GM10266 (cell line): ENCODE data around the gene MEX3C.

Source experiments
- DNase-seq: peaks from one replicate; pipeline ENCODE4 v3.0.0; 2012; ENCODE audit errors: extremely low spot score
- TF ChIP-seq, protein P1 (sequence below): IDR thresholded peaks from 2 replicates; pipeline ENCODE4 v1.5.1; 2012; ENCODE audit warnings: mild to moderate bottlenecking, low read depth; ENCODE audit not compliant: control insufficient read depth, insufficient read depth; ENCODE audit errors: missing control alignments

MEX3C gene

DNA sequence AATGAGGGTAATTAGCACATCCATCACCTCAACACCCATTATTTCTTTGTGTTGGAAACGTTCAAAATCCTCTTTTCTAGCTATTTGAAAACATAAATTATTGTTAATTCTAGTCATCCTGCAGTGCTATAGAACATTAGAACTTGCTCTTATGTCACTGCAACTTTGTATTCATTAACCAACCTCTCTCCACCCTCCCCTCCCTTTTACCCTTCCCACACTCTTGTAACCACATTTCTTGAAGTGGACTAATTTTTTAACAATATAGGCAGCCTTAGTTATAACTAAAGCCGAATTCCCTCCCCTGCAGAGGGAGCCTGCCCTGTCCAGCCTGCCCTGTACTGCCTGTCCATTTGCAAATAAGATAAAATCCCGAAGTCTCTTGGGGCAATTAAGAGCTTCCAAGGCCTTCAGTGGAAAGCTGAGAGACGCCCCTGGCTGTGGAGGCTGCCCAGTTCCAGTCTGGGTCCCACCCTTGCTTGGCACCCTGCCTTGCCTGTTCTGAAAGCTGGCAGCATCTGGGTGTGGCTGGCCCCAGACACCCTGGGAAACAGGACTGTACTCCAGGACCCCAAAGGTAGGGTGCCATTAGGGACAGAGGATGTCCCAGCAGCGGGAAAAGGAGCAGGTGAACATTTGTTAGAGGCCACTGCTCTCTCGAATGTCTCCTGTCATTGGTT lies 65.1 kb downstream of the MEX3C start:
- DNase-seq: no peak
- TF ChIP-seq, protein P1, sequence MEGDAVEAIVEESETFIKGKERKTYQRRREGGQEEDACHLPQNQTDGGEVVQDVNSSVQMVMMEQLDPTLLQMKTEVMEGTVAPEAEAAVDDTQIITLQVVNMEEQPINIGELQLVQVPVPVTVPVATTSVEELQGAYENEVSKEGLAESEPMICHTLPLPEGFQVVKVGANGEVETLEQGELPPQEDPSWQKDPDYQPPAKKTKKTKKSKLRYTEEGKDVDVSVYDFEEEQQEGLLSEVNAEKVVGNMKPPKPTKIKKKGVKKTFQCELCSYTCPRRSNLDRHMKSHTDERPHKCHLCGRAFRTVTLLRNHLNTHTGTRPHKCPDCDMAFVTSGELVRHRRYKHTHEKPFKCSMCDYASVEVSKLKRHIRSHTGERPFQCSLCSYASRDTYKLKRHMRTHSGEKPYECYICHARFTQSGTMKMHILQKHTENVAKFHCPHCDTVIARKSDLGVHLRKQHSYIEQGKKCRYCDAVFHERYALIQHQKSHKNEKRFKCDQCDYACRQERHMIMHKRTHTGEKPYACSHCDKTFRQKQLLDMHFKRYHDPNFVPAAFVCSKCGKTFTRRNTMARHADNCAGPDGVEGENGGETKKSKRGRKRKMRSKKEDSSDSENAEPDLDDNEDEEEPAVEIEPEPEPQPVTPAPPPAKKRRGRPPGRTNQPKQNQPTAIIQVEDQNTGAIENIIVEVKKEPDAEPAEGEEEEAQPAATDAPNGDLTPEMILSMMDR: no peak

DNA sequence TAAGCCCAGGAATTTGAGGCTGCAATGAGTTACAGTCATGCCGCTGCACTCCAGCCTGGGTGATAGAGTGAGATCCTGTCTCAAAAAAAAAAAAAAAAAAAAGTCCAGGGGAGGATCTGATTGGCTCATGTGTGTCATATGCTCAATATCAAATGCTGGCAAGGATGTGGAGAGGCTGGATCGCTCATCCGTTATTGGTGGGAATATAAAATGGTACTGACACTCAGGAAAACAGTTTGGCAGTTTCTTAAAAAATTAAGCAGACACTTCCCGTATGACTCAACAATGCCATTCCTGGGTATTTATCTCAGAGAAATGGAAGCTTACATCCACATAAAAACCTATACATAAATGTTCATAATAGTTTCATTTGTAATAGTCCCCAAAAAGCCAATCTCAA lies 68.9 kb downstream of the MEX3C start:
- DNase-seq: no peak
- TF ChIP-seq, protein P1: no peak

- TF ChIP-seq, protein P1: no peak
- DNase-seq: no peak
Measured at GRCh38 chr18:51127664-51128063, 69.8 kb downstream of the MEX3C start.

GRCh38 chr18:51125976-51126375 lies 71.5 kb downstream of the MEX3C start:
- DNase-seq: no peak
- TF ChIP-seq, protein P1: no peak
